ENCODE measurements around the gene CHEK1. TPM values are rescaled to one million over a fixed set of nuclear protein-coding genes. Genes with fewer than 3 reads are reported as not detected.

Gene CHEK1
- total RNA-seq, 2 donors from 2014 or later: 15.6 to 44.6 TPM

- Histone ChIP-seq H3K4me3 (peak overlapping the region; percentile 78), H3K27ac (peak overlapping the region; percentile 59), H3K4me1 (no peaks in the 10 kb centered on the region), H3K9ac (ENCODE audit: low read depth in 2 of 2, low read length in 2 of 2) (peak overlapping the region; percentile 76 to 90), H3K27me3 (no peaks in the 10 kb centered on the region), H3K36me3 (no peaks in the 10 kb centered on the region), H3K9me3 (no peaks in the 10 kb centered on the region)
- peak; percentile 32 for DNase-seq
- TF ChIP-seq CTCF (IDR thresholded peaks at IDR 0.05): no peak
- intact Hi-C loops (cut with DNase I): loop anchor here (10.0 kb wide), 1 partner anchor 638 kb away; the partner anchor contains the start of gene CCDC15
Observed at GRCh38 chr11:125593114-125593820, 31.7 kb upstream of the CHEK1 start.

- intact Hi-C loops (cut with DNase I): loop anchor here (10.0 kb wide), 1 partner anchor 640 kb away; the partner anchor contains the start of gene CCDC15
- TF ChIP-seq CTCF (IDR thresholded peaks at IDR 0.05): no peak
- no peak for DNase-seq
- no peaks in the 10 kb centered on the region for H3K36me3 ChIP-seq
- no peaks in the 10 kb centered on the region for H3K27me3 ChIP-seq
- no peak overlapping the region for H3K9ac ChIP-seq (ENCODE audit: low read depth in 2 of 2, low read length in 2 of 2)
- no peaks in the 10 kb centered on the region for H3K4me1 ChIP-seq
- H3K9me3 ChIP-seq: no peaks in the 10 kb centered on the region
- H3K27ac ChIP-seq: no peak overlapping the region
- H3K4me3 ChIP-seq: no peak overlapping the region
Observed at GRCh38 chr11:125594958-125595357, 30.0 kb upstream of the CHEK1 start.

- H3K36me3 ChIP-seq: peaks cover 19% of the 10 kb centered on the region
- H3K4me3 ChIP-seq: no peak overlapping the region
- no peaks in the 10 kb centered on the region for H3K9me3 ChIP-seq
- DNase-seq: no peak
- no peaks in the 10 kb centered on the region for H3K27me3 ChIP-seq
- no peaks in the 10 kb centered on the region for H3K4me1 ChIP-seq
- H3K9ac ChIP-seq (ENCODE audit: low read depth in 2 of 2, low read length in 2 of 2): no peak overlapping the region
- no peak overlapping the region for H3K27ac ChIP-seq
- intact Hi-C loops (cut with DNase I): no loop called here
- no peak for TF ChIP-seq CTCF (IDR thresholded peaks at IDR 0.05)
Observed at GRCh38 chr11:125600663-125601062, 24.3 kb upstream of the CHEK1 start.

GRCh38 chr11:125603207-125603606 lies 21.8 kb upstream of the CHEK1 start:
- intact Hi-C loops (cut with DNase I): no loop called here
- Histone ChIP-seq H3K36me3 (peaks cover 27% of the 10 kb centered on the region), H3K4me3 (no peak overlapping the region), H3K9ac (ENCODE audit: low read depth in 2 of 2, low read length in 2 of 2) (no peak overlapping the region), H3K4me1 (no peaks in the 10 kb centered on the region), H3K27me3 (no peaks in the 10 kb centered on the region), H3K9me3 (no peaks in the 10 kb centered on the region), H3K27ac (no peak overlapping the region)
- DNase-seq: no peak
- TF ChIP-seq CTCF (IDR thresholded peaks at IDR 0.05): no peak

DNA sequence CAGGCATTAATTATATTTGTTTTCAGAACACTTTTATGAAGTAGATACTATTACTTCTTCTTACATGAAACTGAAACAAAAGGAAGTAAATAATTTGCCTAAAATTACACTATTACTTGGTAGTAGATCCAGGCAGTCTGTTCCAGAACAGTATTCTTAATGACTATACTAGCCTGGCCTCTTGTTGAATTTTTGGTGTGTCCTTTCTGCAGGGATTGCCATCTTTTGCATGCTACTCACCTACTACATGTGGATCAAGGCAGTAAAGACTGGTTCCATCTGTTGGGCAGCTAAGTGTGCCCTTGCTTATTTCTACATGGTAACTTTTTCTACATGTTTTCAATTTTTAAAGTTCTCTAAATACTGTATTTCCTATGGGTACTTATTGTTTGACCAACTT lies 19.5 kb upstream of the CHEK1 start:
- H3K27ac ChIP-seq: no peak overlapping the region
- H3K9me3 ChIP-seq: no peaks in the 10 kb centered on the region
- H3K27me3 ChIP-seq: no peaks in the 10 kb centered on the region
- peaks cover 26% of the 10 kb centered on the region for H3K36me3 ChIP-seq
- no peak for TF ChIP-seq CTCF (IDR thresholded peaks at IDR 0.05)
- intact Hi-C loops (cut with DNase I): no loop called here
- no peak for DNase-seq
- H3K4me1 ChIP-seq: no peaks in the 10 kb centered on the region
- no peak overlapping the region for H3K4me3 ChIP-seq
- H3K9ac ChIP-seq (ENCODE audit: low read depth in 2 of 2, low read length in 2 of 2): no peak overlapping the region

All from colonic mucosa (tissue), 4 donors.